B cell (primary cell): Measurements from ENCODE around the gene AMIGO2. TPM values are rescaled to one million over a fixed set of nuclear protein-coding genes. Genes with fewer than 3 reads are reported as not detected.

ENCODE experiments used
- ATAC-seq: fragments of 200-7000 bp; cut with Tn5 transposase; one replicate; pipeline ENCODE4 v1.10.0; 2021; ENCODE audit warnings: low read depth, mild to moderate bottlenecking, moderate number of reproducible peaks, moderate library complexity
- CTCF ChIA-PET: fragments of 350-600 bp; sonication (Branson Sonifier 250); formaldehyde crosslinking; loops from one replicate; lab custom pipeline; 2021; ENCODE audit warnings: antibody characterized with exemption, inconsistent platforms; lab: Charles Lee
- POLR2A ChIA-PET: fragments of 350-600 bp; sonication (Branson Sonifier 250); formaldehyde crosslinking; loops from one replicate; lab custom pipeline; 2021; ENCODE audit warnings: antibody characterized with exemption; lab: Charles Lee
- DNase-seq: peaks from one replicate; pipeline ENCODE4 v3.0.0; 2013
- H2AFZ ChIP-seq: 2 replicates; pipeline ENCODE4 v1.6.1; 2012; ENCODE audit warnings: mild to moderate bottlenecking, low read depth, low read length; ENCODE audit not compliant: insufficient read depth, poor library complexity, severe bottlenecking
- H3K27ac ChIP-seq, 2 donors: 1 replicate in 1 of 2; 2 replicates in 1 of 2; pipeline ENCODE4 v1.5.1; 2012 to 2013; ENCODE audit warnings: low read length in 2 of 2, mild to moderate bottlenecking in 2 of 2, moderate library complexity in 1 of 2
- H3K27me3 ChIP-seq, 4 experiments: fragments of 200-600 bp in 1 of 4; sonication (generic) in 1 of 4; replicated peaks in 1 of 4; 1 replicate in 2 of 4; 2 replicates in 2 of 4; pipeline versions ENCODE4 v1.6.1 to v1.7.0; 2013 to 2016; ENCODE audit warnings: low read length in 3 of 4, mild to moderate bottlenecking in 2 of 4, mixed read lengths in 1 of 4, moderate library complexity in 1 of 4; ENCODE audit not compliant: insufficient read depth in 4 of 4, control insufficient read depth in 3 of 4; ENCODE audit errors: control extremely low read depth in 1 of 4
- H3K36me3 ChIP-seq, 2 experiments: replicated peaks in 1 of 2; 1 replicate in 1 of 2; 2 replicates in 1 of 2; pipeline versions ENCODE4 v1.6.1 to v1.7.1; 2013; ENCODE audit warnings: low read length in 1 of 2; ENCODE audit not compliant: insufficient read depth in 2 of 2, control insufficient read depth in 1 of 2; ENCODE audit errors: control extremely low read depth in 1 of 2, extremely low read depth in 1 of 2
- H3K4me1 ChIP-seq, 2 donors: fragments of 200-600 bp in 1 of 2; sonication (generic) in 1 of 2; 1 replicate in 1 of 2; 2 replicates in 1 of 2; pipeline versions ENCODE4 v1.5.1 to v1.6.1; 2013 to 2017; ENCODE audit warnings: low read length in 2 of 2; ENCODE audit not compliant: control insufficient read depth in 2 of 2, insufficient read depth in 2 of 2
- H3K4me2 ChIP-seq: replicated peaks from 2 replicates; pipeline ENCODE3; 2012; ENCODE audit warnings: mild to moderate bottlenecking, low read depth, low read length; ENCODE audit not compliant: poor library complexity, severe bottlenecking
- H3K4me3 ChIP-seq, 5 experiments: fragments of 200-600 bp in 1 of 5; sonication (generic) in 1 of 5; 1 replicate in 3 of 5; 2 replicates in 2 of 5; pipeline versions ENCODE4 v1.5.1 to v1.7.0; 2011 to 2016; ENCODE audit warnings: low read length in 4 of 5, mild to moderate bottlenecking in 4 of 5, low read depth in 2 of 5, control low read depth in 1 of 5, moderate library complexity in 1 of 5; ENCODE audit not compliant: insufficient read depth in 1 of 5; ENCODE audit errors: control extremely low read depth in 1 of 5, extremely low read depth in 1 of 5
- H3K79me2 ChIP-seq: fragments of 200-600 bp; sonication (generic); one replicate; pipeline ENCODE4 v1.6.0; 2016; ENCODE audit warnings: low read length; ENCODE audit not compliant: control insufficient read depth, insufficient read depth
- H3K9ac ChIP-seq: fragments of 200-600 bp; sonication (generic); 2 replicates; pipeline ENCODE4 v1.6.1; 2017; ENCODE audit warnings: mild to moderate bottlenecking, low read length, moderate library complexity
- H3K9me3 ChIP-seq, 3 donors: one replicate each; pipeline versions ENCODE4 v1.6.1 to v1.7.1; 2013; ENCODE audit warnings: low read length in 2 of 3; ENCODE audit not compliant: control insufficient read depth in 2 of 3, insufficient read depth in 1 of 3; ENCODE audit errors: control extremely low read depth in 1 of 3
- H4K20me1 ChIP-seq: 2 replicates; pipeline ENCODE4 v1.6.0; 2012; ENCODE audit warnings: mild to moderate bottlenecking, low read length; ENCODE audit not compliant: insufficient read depth, control insufficient read depth, poor library complexity, severe bottlenecking
- H3K27ac Mint-ChIP-seq: one replicate; pipeline ENCODE4 v1.8.0; 2021; ENCODE audit warnings: mixed read lengths
- H3K27me3 Mint-ChIP-seq: one replicate; pipeline ENCODE4 v1.8.0; 2021; ENCODE audit warnings: mixed read lengths
- H3K4me1 Mint-ChIP-seq: one replicate; pipeline ENCODE4 v1.8.0; 2021; ENCODE audit warnings: mixed read lengths
- H3K4me3 Mint-ChIP-seq: one replicate; pipeline ENCODE4 v1.8.0; 2021; ENCODE audit warnings: mixed read lengths
- H3K9me3 Mint-ChIP-seq: one replicate; pipeline ENCODE4 v1.8.0; 2022; ENCODE audit warnings: mixed read lengths; ENCODE audit not compliant: insufficient read depth
- CTCF ChIP-seq: fragments of 200-600 bp; IDR thresholded peaks from one replicate; pipeline ENCODE4 v1.8.0; 2022; ENCODE audit warnings: antibody characterized with exemption, mild to moderate bottlenecking
- EZH2 ChIP-seq: IDR thresholded peaks from 2 replicates; pipeline ENCODE4 v1.6.1; 2012; ENCODE audit warnings: borderline replicate concordance, low read depth, mild to moderate bottlenecking, moderate library complexity, low read length; ENCODE audit not compliant: insufficient read depth, poor library complexity, severe bottlenecking
- WGBS: methylation state at CpG from one replicate; pipeline ENCODE4 v1.1.5; 2013; ENCODE audit warnings: missing lambda C conversion rate; ENCODE audit not compliant: insufficient coverage; 5-methylcytosine and 5-hydroxymethylcytosine counted together
- intact Hi-C: fragments of 100-400 bp; cut with micrococcal nuclease; formaldehyde crosslinking; loops from one replicate; pipeline ENCODE4 v1.10.0; 2022
- polyA plus RNA-seq: library from polyadenylated mRNA; depleted of rRNA; stranded (reverse); fragments of >200 nt; gene quantifications from 2 replicates; pipeline ENCODE4 v1.2.3, GENCODE V29; 2012
- total RNA-seq, 2 donors: library from RNA; stranded (reverse); fragments of 120-200 nt in 1 of 2; gene quantifications; 1 replicate in 1 of 2; 2 replicates in 1 of 2; pipeline versions ENCODE4 v1.2.3 to v1.2.4, GENCODE V29; 2013 to 2022

Gene AMIGO2
- total and polyA plus RNA-seq, 2 donors (not counting 1 experiment from before 2014, with no cell fraction given) = 10.4 to 11.8 TPM

- DNase-seq = no peak
- no CpG with 5 or more reads among the region's 1 CpG for WGBS
- Mint-ChIP-seq H3K27ac (no peak overlapping the region), H3K9me3 (no peaks in the 10 kb centered on the region), H3K4me1 (no peaks in the 10 kb centered on the region), H3K4me3 (no peak overlapping the region), H3K27me3 (no peaks in the 10 kb centered on the region)
- ChIA-PET POLR2A (no interaction called here), CTCF (interaction anchor here (0.6 to 3.7 kb wide), 19 partner anchors 9 to 1851 kb away, joined by 3 to 28 read pairs (median 3); partner anchors contain the start of genes AMIGO2 and PCED1B)
- intact Hi-C loops = no loop called here
- H2AFZ ChIP-seq = no peak overlapping the region
- no peak overlapping the region for H3K9ac ChIP-seq
- H3K9me3 ChIP-seq = no peaks in the 10 kb centered on the region
- H4K20me1 ChIP-seq = no peaks in the 10 kb centered on the region
- H3K4me2 ChIP-seq = no peak overlapping the region
- TF ChIP-seq CTCF (no peak), EZH2 (no peak)
- no peaks in the 10 kb centered on the region for H3K79me2 ChIP-seq
- no peaks in the 10 kb centered on the region for H3K4me1 ChIP-seq
- no peak for ATAC-seq
- no peaks in the 10 kb centered on the region for H3K27me3 ChIP-seq
- H3K36me3 ChIP-seq = no peaks in the 10 kb centered on the region
- no peak overlapping the region for H3K4me3 ChIP-seq
- H3K27ac ChIP-seq = no peak overlapping the region
Measured at GRCh38 chr12:47070310-47070709, 9.4 kb downstream of the AMIGO2 start.

GRCh38 chr12:47068539-47068938 lies 11.2 kb downstream of the AMIGO2 start:
- no peaks in the 10 kb centered on the region for H3K4me1 ChIP-seq
- ATAC-seq (no peak), DNase-seq (no peak)
- H3K9me3 ChIP-seq = no peaks in the 10 kb centered on the region
- no peak overlapping the region for H2AFZ ChIP-seq
- H3K9me3 Mint-ChIP-seq = no peaks in the 10 kb centered on the region
- POLR2A ChIA-PET = no interaction called here
- H3K9ac ChIP-seq = no peak overlapping the region
- H3K27me3 ChIP-seq = no peaks in the 10 kb centered on the region
- intact Hi-C loops = no loop called here
- H3K4me2 ChIP-seq = no peak overlapping the region
- no peak overlapping the region for H3K27ac Mint-ChIP-seq
- H4K20me1 ChIP-seq = no peaks in the 10 kb centered on the region
- no peaks in the 10 kb centered on the region for H3K4me1 Mint-ChIP-seq
- 93% methylated on average over 3 of the region's 6 CpGs for WGBS
- H3K4me3 Mint-ChIP-seq = no peak overlapping the region
- no peak overlapping the region for H3K27ac ChIP-seq
- TF ChIP-seq EZH2 = no peak
- no peaks in the 10 kb centered on the region for H3K36me3 ChIP-seq
- no peaks in the 10 kb centered on the region for H3K27me3 Mint-ChIP-seq
- H3K79me2 ChIP-seq = no peaks in the 10 kb centered on the region
- no peak overlapping the region for H3K4me3 ChIP-seq
- CTCF ChIA-PET = interaction anchor here (0.7 to 1.1 kb wide), 3 partner anchors 10 to 574 kb away, joined by 3 read pairs; no protein-coding TSS in a partner anchor
